Adrenal gland (tissue), 5 donors: ENCODE data around the gene LSM4.

Experiments
- POLR2A ChIP-seq, 2 donors: fragments of 450-650 bp; IDR thresholded peaks; one replicate each; pipeline ENCODE4 v1.6.1; 2017; ENCODE audit warnings: antibody characterized with exemption in 2 of 2, mild to moderate bottlenecking in 2 of 2, moderate library complexity in 1 of 2
- TF ChIP-seq, protein P1 (sequence below), 6 experiments: fragments of 450-650 bp in 4 of 6; fragments of 200-600 bp in 2 of 6; sonication (generic) in 1 of 6; IDR thresholded peaks; 1 replicate in 5 of 6; 2 replicates in 1 of 6; pipeline versions ENCODE4 v1.5.1 to v1.8.0; 2016 to 2021; ENCODE audit warnings: antibody characterized with exemption in 6 of 6, mild to moderate bottlenecking in 2 of 6, moderate library complexity in 1 of 6
- donor health status: DM: no; HTN: no; CAD: no.

GRCh38 chr19:18317961-18318800 lies 4.7 kb downstream of the LSM4 start:
- TF ChIP-seq POLR2A (IDR thresholded peaks at IDR 0.05): no peak
- TF ChIP-seq, protein P1, sequence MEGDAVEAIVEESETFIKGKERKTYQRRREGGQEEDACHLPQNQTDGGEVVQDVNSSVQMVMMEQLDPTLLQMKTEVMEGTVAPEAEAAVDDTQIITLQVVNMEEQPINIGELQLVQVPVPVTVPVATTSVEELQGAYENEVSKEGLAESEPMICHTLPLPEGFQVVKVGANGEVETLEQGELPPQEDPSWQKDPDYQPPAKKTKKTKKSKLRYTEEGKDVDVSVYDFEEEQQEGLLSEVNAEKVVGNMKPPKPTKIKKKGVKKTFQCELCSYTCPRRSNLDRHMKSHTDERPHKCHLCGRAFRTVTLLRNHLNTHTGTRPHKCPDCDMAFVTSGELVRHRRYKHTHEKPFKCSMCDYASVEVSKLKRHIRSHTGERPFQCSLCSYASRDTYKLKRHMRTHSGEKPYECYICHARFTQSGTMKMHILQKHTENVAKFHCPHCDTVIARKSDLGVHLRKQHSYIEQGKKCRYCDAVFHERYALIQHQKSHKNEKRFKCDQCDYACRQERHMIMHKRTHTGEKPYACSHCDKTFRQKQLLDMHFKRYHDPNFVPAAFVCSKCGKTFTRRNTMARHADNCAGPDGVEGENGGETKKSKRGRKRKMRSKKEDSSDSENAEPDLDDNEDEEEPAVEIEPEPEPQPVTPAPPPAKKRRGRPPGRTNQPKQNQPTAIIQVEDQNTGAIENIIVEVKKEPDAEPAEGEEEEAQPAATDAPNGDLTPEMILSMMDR (IDR thresholded peaks at IDR 0.05): no peak
